ENCODE data around the gene TRA2A.
"Not testable (repeated sequence)": the region's sequence is repeated elsewhere in the genome, so short reads cannot be mapped to it uniquely, and the experiment has no call there.

Gene TRA2A

GRCh38 chr7:23531794-23532489 lies at the start of gene TRA2A:
Gene TRA2A (minus strand): TSS chr7:23531981. CDS start chr7:23531824, 157 bp downstream.
- DNase-seq: peak; percentile 84

GRCh38 chr7:23570592-23571200 lies 38.9 kb upstream of the TRA2A start:
- peak; percentile 14 for DNase-seq

GRCh38 chr7:23558303-23558702 lies 26.5 kb upstream of the TRA2A start:
- no peak for DNase-seq

GRCh38 chr7:23547662-23548061 lies 15.9 kb upstream of the TRA2A start:
- DNase-seq: no peak

GRCh38 chr7:23546897-23547572 lies 15.3 kb upstream of the TRA2A start:
- peak; percentile 14 for DNase-seq

- no peak for DNase-seq
These were observed 13.7 kb upstream of the TRA2A start for GRCh38 chr7:23545493-23545892.

GRCh38 chr7:23544913-23545354 lies 13.2 kb upstream of the TRA2A start:
- no peak for DNase-seq

GRCh38 chr7:23542752-23543151 lies 11.0 kb upstream of the TRA2A start:
- no peak for DNase-seq

GRCh38 chr7:23539494-23539907 lies 7.7 kb upstream of the TRA2A start:
- DNase-seq: no peak

GRCh38 chr7:23538301-23538700 lies 6.5 kb upstream of the TRA2A start:
- DNase-seq: no peak

GRCh38 chr7:23533238-23533604 lies 1.4 kb upstream of the TRA2A start:
- no peak for DNase-seq

- DNase-seq: no peak
These were observed 883 bp upstream of the TRA2A start for GRCh38 chr7:23532490-23533237.

- DNase-seq: peak; percentile 54
These were observed 559 bp downstream of the TRA2A start for GRCh38 chr7:23531050-23531793.

GRCh38 chr7:23530405-23530804 lies 1.4 kb downstream of the TRA2A start:
- DNase-seq: no peak

- DNase-seq: no peak
These were observed 2.4 kb downstream of the TRA2A start for GRCh38 chr7:23529262-23529859.

GRCh38 chr7:23525611-23526010 lies 6.2 kb downstream of the TRA2A start:
- DNase-seq: not testable (repeated sequence)

GRCh38 chr7:23524473-23524872 lies 7.3 kb downstream of the TRA2A start:
- no peak for DNase-seq

- DNase-seq: no peak
These were observed 8.2 kb downstream of the TRA2A start for GRCh38 chr7:23523486-23524075.

GRCh38 chr7:23520582-23520981 lies 11.2 kb downstream of the TRA2A start:
- DNase-seq: no peak

GRCh38 chr7:23514755-23515154 lies 17.0 kb downstream of the TRA2A start:
- DNase-seq: no peak

GRCh38 chr7:23513746-23514145 lies 18.0 kb downstream of the TRA2A start:
- DNase-seq: not testable (repeated sequence)

- DNase-seq: no peak
These were observed 37.8 kb downstream of the TRA2A start for GRCh38 chr7:23494009-23494408.

Data from NK-92 treated with Interleukin-12 subunit alpha and Interleukin-12 subunit beta, amount 100 ng/mL, for 24 hours (cell line).